Endothelial cell of umbilical vein (primary cell): ENCODE measurements around the gene MAGIX. TPM values are rescaled to one million over a fixed set of nuclear protein-coding genes. Genes with fewer than 3 reads are reported as not detected.

Experiments used
- BruUV-seq: library from RNA; stranded (reverse); fragments of 400-500 nt; replicated peaks from 2 replicates; lab custom pipeline; 2021; lab: Mats Ljungman, UMichigan
- CTCF ChIA-PET: fragments of 300-600, 350-600 bp; sonication (Branson Sonifier 250); formaldehyde crosslinking; loops from one replicate; lab custom pipeline; 2021; ENCODE audit warnings: antibody characterized with exemption, inconsistent platforms; lab: Charles Lee
- POLR2A ChIA-PET: fragments of 300-600, 350-600 bp; sonication (Branson Sonifier 250); formaldehyde crosslinking; loops from one replicate; lab custom pipeline; 2021; ENCODE audit warnings: antibody characterized with exemption, inconsistent platforms; lab: Charles Lee
- DNase-seq: peaks from one replicate; pipeline ENCODE4 v3.0.0-alpha.2; 2011; ENCODE audit warnings: low read depth, low spot score
- FAIRE-seq: peaks from 2 replicates; lab custom pipeline; 2011; peaks lifted over from hg19 to GRCh38; lab: Jason Lieb, UNC
- H2AFZ ChIP-seq: 2 replicates; pipeline ENCODE4 v1.6.0; 2012; ENCODE audit warnings: low read depth, low read length, control low read depth, inconsistent platforms
- H3K27ac ChIP-seq: 2 replicates; pipeline ENCODE4 v1.5.1; 2011; ENCODE audit warnings: low read depth, mild to moderate bottlenecking, control low read depth, low read length, moderate library complexity; ENCODE audit not compliant: insufficient read depth
- H3K27me3 ChIP-seq, 2 experiments: 2 replicates each; pipeline versions ENCODE4 v1.6.0 to v1.6.1; 2011; ENCODE audit warnings: low read length in 2 of 2, mixed read lengths in 1 of 2; ENCODE audit not compliant: control insufficient read depth in 2 of 2, insufficient read depth in 2 of 2
- H3K36me3 ChIP-seq, 2 experiments: 2 replicates in 1 of 2; 3 replicates in 1 of 2; pipeline ENCODE4 v1.5.1; 2011; ENCODE audit warnings: low read length in 2 of 2, mild to moderate bottlenecking in 1 of 2, moderate library complexity in 1 of 2; ENCODE audit not compliant: control insufficient read depth in 2 of 2, insufficient read depth in 2 of 2; ENCODE audit errors: extremely low read depth in 1 of 2
- H3K4me1 ChIP-seq: 3 replicates; pipeline ENCODE4 v1.5.1; 2011; ENCODE audit warnings: mild to moderate bottlenecking, low read length; ENCODE audit not compliant: control insufficient read depth, insufficient read depth; ENCODE audit errors: extremely low read depth
- H3K4me2 ChIP-seq: 2 replicates; pipeline ENCODE4 v1.6.1; 2011; ENCODE audit warnings: low read length, control low read depth, mixed read lengths; ENCODE audit not compliant: insufficient read depth
- H3K4me3 ChIP-seq, 3 experiments: fragments of 200-600 bp in 1 of 3; sonication (generic), shearing (Covaris generic) in 1 of 3; replicated peaks in 1 of 3; 2 replicates each; pipeline ENCODE4 v1.5.1; 2011 to 2016; ENCODE audit warnings: control low read depth in 3 of 3, low read length in 3 of 3, mild to moderate bottlenecking in 2 of 3, inconsistent platforms in 1 of 3, low read depth in 1 of 3, moderate library complexity in 1 of 3; ENCODE audit not compliant: insufficient read depth in 1 of 3
- H3K79me2 ChIP-seq: 2 replicates; pipeline ENCODE4 v1.6.0; 2012; ENCODE audit warnings: low read length, inconsistent platforms; ENCODE audit not compliant: control insufficient read depth, insufficient read depth
- H3K9ac ChIP-seq: replicated peaks from 2 replicates; pipeline ENCODE3; 2011; ENCODE audit warnings: low read length, control low read depth; ENCODE audit not compliant: insufficient read depth; ENCODE audit errors: extremely low read depth
- H3K9me1 ChIP-seq: replicated peaks from 3 replicates; pipeline ENCODE4 v1.6.0; 2011; ENCODE audit warnings: mild to moderate bottlenecking, low read length; ENCODE audit not compliant: control insufficient read depth, insufficient read depth; ENCODE audit errors: extremely low read depth
- H3K9me3 ChIP-seq: replicated peaks from 2 replicates; pipeline ENCODE4 v1.5.1; 2012; ENCODE audit warnings: low read length, inconsistent platforms; ENCODE audit not compliant: control insufficient read depth, insufficient read depth
- H4K20me1 ChIP-seq: replicated peaks from 2 replicates; pipeline ENCODE3; 2011; ENCODE audit warnings: mild to moderate bottlenecking, low read length; ENCODE audit not compliant: control insufficient read depth, insufficient read depth; ENCODE audit errors: extremely low read depth
- EZH2 ChIP-seq: IDR thresholded peaks from 2 replicates; pipeline ENCODE4 v1.6.1; 2012; ENCODE audit warnings: borderline replicate concordance, low read depth, mild to moderate bottlenecking, moderate library complexity, low read length, inconsistent platforms; ENCODE audit not compliant: severe bottlenecking
- GATA2 ChIP-seq: IDR thresholded peaks from 2 replicates; pipeline ENCODE4 v1.7.0; 2011; ENCODE audit warnings: low read depth, mild to moderate bottlenecking, moderate library complexity, mixed read lengths, low read length; ENCODE audit not compliant: insufficient read length, insufficient read depth
- POLR2A ChIP-seq: IDR thresholded peaks from 2 replicates; pipeline ENCODE4 v1.6.1; 2012; ENCODE audit warnings: low read depth, mild to moderate bottlenecking, control low read depth, low read length
- POLR2AphosphoS5 ChIP-seq: IDR thresholded peaks from 2 replicates; pipeline ENCODE4 v1.6.1; 2012; ENCODE audit warnings: low read depth, mild to moderate bottlenecking, control low read depth, low read length, moderate library complexity; ENCODE audit not compliant: insufficient read depth
- dilution Hi-C: fragments of 300-500 bp; cut with MboI; formaldehyde crosslinking; loops from one replicate; pipeline ENCODE4 v1.15.0; 2019; ENCODE audit warnings: low sequenced_read_pairs; ENCODE audit not compliant: extremely low pct_ligation_motif_present
- intact Hi-C: fragments of 100-400 bp; cut with micrococcal nuclease; formaldehyde crosslinking; loops from one replicate; pipeline ENCODE4 v1.10.0; 2022
- polyA plus RNA-seq, 4 experiments: library from polyadenylated mRNA; depleted of rRNA in 3 of 4; stranded (reverse) in 3 of 4; unstranded in 1 of 4; fragments of >200 nt; gene quantifications; 2 replicates each; pipeline versions ENCODE4 v1.2.1 to v1.2.3, GENCODE V29; 2011 to 2012; ENCODE audit warnings: missing spikeins in 1 of 4
- total RNA-seq: library from RNA; stranded (reverse); gene quantifications from 2 replicates; pipeline ENCODE4 v1.2.3, GENCODE V29; 2021
- TF ChIP-seq, protein P1 (sequence below), 2 donors: IDR thresholded peaks; 1 replicate in 1 of 2; 2 replicates in 1 of 2; pipeline ENCODE4 v1.5.1; 2011; ENCODE audit warnings: low read length in 2 of 2, mild to moderate bottlenecking in 2 of 2, moderate library complexity in 2 of 2, control low read depth in 1 of 2, inconsistent platforms in 1 of 2, low read depth in 1 of 2; ENCODE audit not compliant: insufficient read depth in 1 of 2; ENCODE audit errors: extremely low read depth in 1 of 2
- TF ChIP-seq, protein P2 (sequence below): IDR thresholded peaks from 2 replicates; pipeline ENCODE4 v1.6.1; 2011; ENCODE audit not compliant: insufficient read depth, insufficient read length

MAGIX gene
- total and polyA plus RNA-seq, 2 donors (not counting 3 experiments of a cell fraction or from before 2014, with no cell fraction given), result 0.77 to 0.88 TPM

DNA sequence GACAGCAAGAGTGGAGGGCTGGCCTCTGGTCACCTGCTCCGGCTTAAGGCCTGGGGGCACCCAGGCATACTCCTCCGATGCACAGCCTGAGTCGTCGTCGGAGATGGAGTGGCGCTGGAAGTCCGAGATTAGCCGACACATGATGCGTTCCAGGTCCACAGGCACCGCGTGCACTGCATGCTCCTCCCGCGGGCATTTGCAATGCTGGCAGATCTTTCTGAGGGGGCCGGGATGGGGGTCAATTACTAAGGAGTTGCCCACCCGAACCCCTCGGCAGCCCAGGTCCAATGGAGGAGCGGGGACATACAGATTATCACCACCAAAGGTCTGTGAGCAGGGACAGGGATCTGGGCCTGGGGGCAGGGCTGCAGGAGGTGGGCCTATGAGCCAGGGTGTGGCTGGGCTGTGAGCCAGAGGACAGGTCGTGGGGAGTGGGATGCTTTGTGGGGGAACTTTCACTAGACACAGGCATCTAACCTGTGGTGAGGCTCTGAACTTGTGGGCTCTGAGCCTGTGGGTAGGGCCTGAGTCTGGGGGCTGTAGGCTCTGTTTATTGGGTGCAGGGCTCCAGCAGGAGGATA is 21.2 kb downstream of the MAGIX start:
- no peak for TF ChIP-seq GATA2
- TF ChIP-seq POLR2A, result no peak
- TF ChIP-seq, protein P1, sequence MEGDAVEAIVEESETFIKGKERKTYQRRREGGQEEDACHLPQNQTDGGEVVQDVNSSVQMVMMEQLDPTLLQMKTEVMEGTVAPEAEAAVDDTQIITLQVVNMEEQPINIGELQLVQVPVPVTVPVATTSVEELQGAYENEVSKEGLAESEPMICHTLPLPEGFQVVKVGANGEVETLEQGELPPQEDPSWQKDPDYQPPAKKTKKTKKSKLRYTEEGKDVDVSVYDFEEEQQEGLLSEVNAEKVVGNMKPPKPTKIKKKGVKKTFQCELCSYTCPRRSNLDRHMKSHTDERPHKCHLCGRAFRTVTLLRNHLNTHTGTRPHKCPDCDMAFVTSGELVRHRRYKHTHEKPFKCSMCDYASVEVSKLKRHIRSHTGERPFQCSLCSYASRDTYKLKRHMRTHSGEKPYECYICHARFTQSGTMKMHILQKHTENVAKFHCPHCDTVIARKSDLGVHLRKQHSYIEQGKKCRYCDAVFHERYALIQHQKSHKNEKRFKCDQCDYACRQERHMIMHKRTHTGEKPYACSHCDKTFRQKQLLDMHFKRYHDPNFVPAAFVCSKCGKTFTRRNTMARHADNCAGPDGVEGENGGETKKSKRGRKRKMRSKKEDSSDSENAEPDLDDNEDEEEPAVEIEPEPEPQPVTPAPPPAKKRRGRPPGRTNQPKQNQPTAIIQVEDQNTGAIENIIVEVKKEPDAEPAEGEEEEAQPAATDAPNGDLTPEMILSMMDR (IDR thresholded peaks at IDR 0.05; ENCODE audit: extremely low read depth in 1 of 2, insufficient read depth in 1 of 2, low read depth in 1 of 2, low read length in 2 of 2), result no peak
- TF ChIP-seq, protein P2, sequence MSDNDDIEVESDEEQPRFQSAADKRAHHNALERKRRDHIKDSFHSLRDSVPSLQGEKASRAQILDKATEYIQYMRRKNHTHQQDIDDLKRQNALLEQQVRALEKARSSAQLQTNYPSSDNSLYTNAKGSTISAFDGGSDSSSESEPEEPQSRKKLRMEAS, result no peak
- no peak for TF ChIP-seq EZH2
- no peak for TF ChIP-seq POLR2AphosphoS5

More for the DNA sequence above, 21.2 kb downstream of the MAGIX start:
- Histone ChIP-seq H3K4me3 (peak overlapping the region in 1 of 3 experiments; percentile 43), H4K20me1 (no peaks in the 10 kb centered on the region), H3K27ac (no peak overlapping the region), H3K36me3 (peaks cover 0 to 2% of the 10 kb centered on the region in 2 experiments), H2AFZ (no peak overlapping the region), H3K27me3 (no peaks in the 10 kb centered on the region), H3K4me2 (peak overlapping the region; percentile 11), H3K79me2 (no peaks in the 10 kb centered on the region), H3K9me3 (no peaks in the 10 kb centered on the region), H3K9me1 (no peaks in the 10 kb centered on the region), H3K4me1 (peaks cover 14% of the 10 kb centered on the region), H3K9ac (no peak overlapping the region)
- ChIA-PET POLR2A (interaction anchor here (1.6 kb wide), 1 partner anchor 12 kb away, joined by 5 read pairs; the partner anchor contains the start of gene PLP2), CTCF (interaction anchor here (0.8 to 1.5 kb wide), 5 partner anchors 9 to 28 kb away, joined by 4 to 7 read pairs (median 5); no protein-coding TSS in a partner anchor)
- dilution Hi-C loops, result no loop called here
- DNase-seq, result no peak
- intact Hi-C loops, result no loop called here
- no peak for FAIRE-seq
- BruUV-seq, result no TSS peak
